Choroid plexus epithelial cell (primary cell): ENCODE measurements around the gene CACNA2D3.

ENCODE experiments used
- DNase-seq: peaks from one replicate; pipeline ENCODE4 v3.0.0-alpha.2; 2010; ENCODE audit warnings: low read depth
- H3K4me3 ChIP-seq: 2 replicates; pipeline ENCODE4 v1.5.1; 2011; ENCODE audit warnings: low read depth, mild to moderate bottlenecking, control low read depth, low read length, moderate library complexity
- CTCF ChIP-seq: conservative IDR thresholded peaks from 2 replicates; pipeline ENCODE4 v1.5.1; 2011; ENCODE audit warnings: low read depth, mild to moderate bottlenecking, control low read depth, inconsistent platforms, low read length, moderate library complexity

The CACNA2D3 gene

GRCh38 chr3:54305409-54306099 is 183.2 kb downstream of the CACNA2D3 start:
- TF ChIP-seq CTCF = no peak
- DNase-seq = no peak
- H3K4me3 ChIP-seq = no peak overlapping the region

DNA sequence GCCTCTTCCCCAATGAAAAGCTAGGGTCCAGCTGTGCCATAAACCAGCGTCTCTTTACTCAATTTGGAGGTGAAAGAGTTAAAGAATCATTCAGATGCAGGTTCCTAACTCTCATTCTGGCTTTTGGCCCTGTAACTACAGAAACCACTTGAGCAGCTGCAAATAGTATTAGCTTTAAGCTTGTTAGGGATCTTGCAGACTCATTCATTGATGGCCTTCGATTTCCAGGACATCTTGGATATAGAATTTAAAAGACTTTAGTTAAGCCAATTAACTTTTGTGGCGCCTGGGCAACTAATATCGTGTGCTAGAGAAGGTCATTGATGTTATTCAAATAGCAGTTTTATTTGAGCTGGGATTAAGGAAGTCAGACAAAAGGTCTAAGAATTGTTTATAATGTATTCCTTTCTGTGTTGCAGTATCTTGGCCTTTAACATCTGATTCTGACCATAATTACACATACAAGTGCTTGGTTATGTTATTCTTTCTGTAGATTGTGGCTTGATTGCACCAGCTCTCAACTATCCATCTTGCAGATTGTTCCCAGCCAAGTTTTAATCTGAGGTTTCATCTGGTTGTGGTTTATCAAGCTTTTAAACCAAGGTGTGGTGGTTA is 185.3 kb downstream of the CACNA2D3 start:
- no peak for DNase-seq
- H3K4me3 ChIP-seq = no peak overlapping the region
- TF ChIP-seq CTCF = no peak

DNA sequence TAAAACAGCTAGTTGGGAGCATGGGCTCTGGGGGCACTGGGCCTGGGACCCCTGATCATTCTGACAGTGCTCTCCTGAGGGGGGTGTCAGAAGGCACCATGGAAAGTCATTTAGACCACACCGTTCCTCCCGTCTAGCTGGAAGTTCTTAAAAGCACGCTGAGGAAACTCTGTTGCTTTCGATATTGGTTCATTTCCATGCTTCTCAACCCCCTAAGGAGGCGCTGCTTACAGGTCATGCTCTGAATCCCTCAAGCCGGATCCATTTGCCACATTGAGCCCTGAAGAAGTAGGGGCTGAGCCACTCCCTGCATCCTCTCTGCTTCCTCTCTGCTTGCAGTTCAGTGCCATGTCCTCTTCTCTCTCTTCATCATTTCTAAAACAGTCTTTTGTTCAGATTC is 187.2 kb downstream of the CACNA2D3 start:
- DNase-seq = no peak
- no peak overlapping the region for H3K4me3 ChIP-seq
- TF ChIP-seq CTCF = no peak

DNA sequence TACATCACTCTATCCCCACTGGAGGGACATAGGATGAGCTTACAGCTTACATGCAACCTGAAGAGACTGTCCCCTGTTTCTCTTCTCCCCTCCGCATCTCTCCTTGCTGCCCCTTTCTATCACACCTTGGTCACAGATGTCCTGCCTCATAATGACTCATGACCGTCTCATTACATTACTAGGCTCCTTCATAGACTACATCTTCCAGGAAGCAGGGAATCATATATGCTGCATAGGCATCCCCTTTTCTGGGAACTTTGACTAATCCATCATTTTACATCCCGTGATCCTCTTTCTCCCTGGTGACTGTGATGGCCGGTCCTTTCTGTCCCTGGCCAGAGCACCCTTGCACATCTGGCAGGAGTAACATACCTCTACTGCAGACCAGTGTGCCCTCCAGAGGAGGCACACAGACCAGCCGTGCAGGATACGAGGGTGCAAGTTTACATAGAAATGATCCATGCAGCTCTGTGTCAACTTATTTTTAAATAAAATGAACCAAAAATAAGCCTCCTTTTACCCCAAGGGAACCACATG is 188.9 kb downstream of the CACNA2D3 start:
- TF ChIP-seq CTCF = no peak
- DNase-seq = no peak
- H3K4me3 ChIP-seq = no peak overlapping the region

DNA sequence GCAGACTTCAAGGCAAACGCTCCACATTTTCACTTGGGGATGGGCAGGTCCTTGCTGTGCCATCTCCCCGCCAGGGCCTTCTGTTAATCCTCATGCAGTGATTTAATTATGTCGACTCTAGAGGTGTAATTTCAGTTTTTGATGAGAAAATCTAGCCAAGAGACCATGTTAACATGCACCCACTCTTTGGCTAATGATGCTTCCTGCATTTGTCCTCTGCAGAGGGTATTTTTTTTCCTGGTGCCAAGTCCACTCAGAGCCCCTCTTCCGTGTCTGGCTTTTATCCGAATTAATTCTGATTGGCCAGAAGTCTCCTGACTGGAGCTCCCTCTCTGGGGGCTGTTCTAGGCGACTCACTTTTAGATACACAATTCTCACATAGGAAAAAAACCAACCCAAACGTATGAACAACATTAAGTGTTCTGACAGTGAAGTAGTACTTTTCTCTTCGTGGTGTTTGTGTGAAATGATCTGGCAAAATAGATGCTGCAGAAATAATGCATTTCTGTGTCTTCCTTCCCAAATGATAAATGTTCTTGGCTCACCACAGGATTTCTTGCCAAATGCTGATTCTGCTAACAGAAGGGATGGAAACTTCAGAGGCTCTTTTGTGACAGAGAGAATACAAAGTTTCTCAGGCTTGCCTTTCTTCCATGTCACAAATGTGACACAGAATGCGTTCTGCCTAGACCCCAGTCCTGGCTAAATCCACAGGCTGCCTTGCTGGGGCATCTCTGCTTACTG is 190.0 kb downstream of the CACNA2D3 start:
- TF ChIP-seq CTCF = no peak
- H3K4me3 ChIP-seq = no peak overlapping the region
- no peak for DNase-seq

DNA sequence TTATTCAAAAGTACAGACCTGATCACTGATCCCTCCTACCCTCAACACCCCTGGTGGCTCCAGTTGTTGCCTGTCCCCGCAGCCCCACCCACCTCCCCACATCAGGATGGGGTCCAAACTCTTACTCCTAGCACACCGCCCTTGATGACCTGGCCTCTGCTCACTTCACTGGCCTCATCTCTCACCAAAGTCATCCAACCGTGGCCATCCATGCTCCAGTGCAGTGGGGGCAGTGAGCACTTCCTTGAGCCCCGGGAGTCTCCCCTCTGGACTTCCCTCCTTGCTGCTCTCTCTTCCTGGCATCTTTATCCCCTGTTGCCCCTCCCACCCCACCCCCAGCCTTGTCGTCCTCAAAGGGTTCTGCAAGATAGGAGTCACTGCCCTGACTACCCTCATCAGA is 191.1 kb downstream of the CACNA2D3 start:
- TF ChIP-seq CTCF = no peak
- no peak for DNase-seq
- H3K4me3 ChIP-seq = no peak overlapping the region
